ENCODE data around the gene EHMT2. TPM values are rescaled to one million over a fixed set of nuclear protein-coding genes. Genes with fewer than 3 reads are reported as not detected.

EHMT2 gene
- total RNA-seq (2022; extraction: Qiagen RNA extraction; ENCODE audit: low read depth), result 22.5 to 32.0 TPM (median 30.5 TPM) in 5 replicates

GRCh38 chr6:31897612-31898382 lies at the start of gene EHMT2:
Gene EHMT2, minus strand, starts transcription at chr6:31897698. Its CDS starts 21 bp downstream, at chr6:31897677.

GRCh38 chr6:31945507-31946369 lies 48.2 kb upstream of the EHMT2 start, which contains the start of gene CFB:
Gene CFB, plus strand, starts transcription at chr6:31946095. Its CDS starts 127 bp downstream, at chr6:31946222.

GRCh38 chr6:31927242-31927862 lies 29.9 kb upstream of the EHMT2 start, which contains the start of gene C2:
Gene C2, plus strand, starts transcription at chr6:31927717. Its CDS starts 36 bp downstream, at chr6:31927753.

GRCh38 chr6:31901953-31902643 lies 4.6 kb upstream of the EHMT2 start, which contains the start of gene ZBTB12:
Gene ZBTB12, minus strand, starts transcription at chr6:31902086. Its CDS starts 781 bp downstream, at chr6:31901305.

GRCh38 chr6:31878726-31879125 lies 18.8 kb downstream of the EHMT2 start, which contains the start of gene SLC44A4:
Gene SLC44A4, minus strand, starts transcription at chr6:31878997. Its CDS starts 17 bp downstream, at chr6:31878980.

GRCh38 chr6:31862344-31863235 lies 34.9 kb downstream of the EHMT2 start, which contains the start of gene NEU1:
Gene NEU1, minus strand, starts transcription at chr6:31862821. Its CDS starts 45 bp downstream, at chr6:31862776.

Other genes with a start within 250 kb of the EHMT2 start
- 107 to 155 TPM (median 142 TPM) in 5 replicates for gene BAG6, start 245.0 kb downstream of the EHMT2 start, total RNA-seq (2022; extraction: Qiagen RNA extraction; ENCODE audit: low read depth)
- gene APOM, start 241.8 kb downstream of the EHMT2 start, total RNA-seq (2022; extraction: Qiagen RNA extraction; ENCODE audit: low read depth), result 2.8 to 3.3 TPM (median 2.9 TPM) in 5 replicates
- gene C6orf47, start 236.9 kb downstream of the EHMT2 start, total RNA-seq (2022; extraction: Qiagen RNA extraction; ENCODE audit: low read depth), result 10.4 to 12.9 TPM (median 12.5 TPM) in 5 replicates
- gene GPANK1, start 232.7 kb downstream of the EHMT2 start, total RNA-seq (2022; extraction: Qiagen RNA extraction; ENCODE audit: low read depth), result 10.0 to 13.7 TPM (median 13.3 TPM) in 5 replicates
- gene CSNK2B, start 231.6 kb downstream of the EHMT2 start, total RNA-seq (2022; extraction: Qiagen RNA extraction; ENCODE audit: low read depth), result 168 to 197 TPM (median 178 TPM) in 5 replicates
- gene LY6G5B, start 227.7 kb downstream of the EHMT2 start, total RNA-seq (2022; extraction: Qiagen RNA extraction; ENCODE audit: low read depth), result 3.7 to 6.0 TPM (median 4.3 TPM) in 5 replicates
- 0.77 to 1.9 TPM (median 1.2 TPM) in 5 replicates for gene LY6G5C, start 216.6 kb downstream of the EHMT2 start, total RNA-seq (2022; extraction: Qiagen RNA extraction; ENCODE audit: low read depth)
- gene ABHD16A, start 194.4 kb downstream of the EHMT2 start, total RNA-seq (2022; extraction: Qiagen RNA extraction; ENCODE audit: low read depth), result 14.1 to 20.1 TPM (median 18.3 TPM) in 5 replicates
- gene LY6G6F, start 190.8 kb downstream of the EHMT2 start, total RNA-seq (2022; extraction: Qiagen RNA extraction; ENCODE audit: low read depth), result not detected in 5 replicates
- gene LY6G6D, start 182.3 kb downstream of the EHMT2 start, total RNA-seq (2022; extraction: Qiagen RNA extraction; ENCODE audit: low read depth), result not detected in 5 replicates
- gene LY6G6C, start 176.0 kb downstream of the EHMT2 start, total RNA-seq (2022; extraction: Qiagen RNA extraction; ENCODE audit: low read depth), result 0.20 TPM in 1 of 5 replicates, not detected in the others
- not detected in 5 replicates for gene MPIG6B, start 174.3 kb downstream of the EHMT2 start, total RNA-seq (2022; extraction: Qiagen RNA extraction; ENCODE audit: low read depth)
- gene DDAH2, start 168.4 kb downstream of the EHMT2 start, total RNA-seq (2022; extraction: Qiagen RNA extraction; ENCODE audit: low read depth), result 26.5 to 32.4 TPM (median 29.4 TPM) in 5 replicates
- gene CLIC1, start 161.2 kb downstream of the EHMT2 start, total RNA-seq (2022; extraction: Qiagen RNA extraction; ENCODE audit: low read depth), result 476 to 542 TPM (median 495 TPM) in 5 replicates
- gene MSH5, start 157.7 kb downstream of the EHMT2 start, total RNA-seq (2022; extraction: Qiagen RNA extraction; ENCODE audit: low read depth), result 10.2 to 14.3 TPM (median 13.0 TPM) in 5 replicates
- gene SAPCD1, start 135.0 kb downstream of the EHMT2 start, total RNA-seq (2022; extraction: Qiagen RNA extraction; ENCODE audit: low read depth), result 2.0 to 4.2 TPM (median 3.7 TPM) in 5 replicates
- gene VWA7, start 120.4 kb downstream of the EHMT2 start, total RNA-seq (2022; extraction: Qiagen RNA extraction; ENCODE audit: low read depth), result 1.2 to 2.0 TPM (median 1.7 TPM) in 5 replicates
- 50.9 to 59.8 TPM (median 55.8 TPM) in 5 replicates for gene VARS1, start 101.9 kb downstream of the EHMT2 start, total RNA-seq (2022; extraction: Qiagen RNA extraction; ENCODE audit: low read depth)
- 54.4 to 77.8 TPM (median 60.7 TPM) in 5 replicates for gene LSM2, start 90.7 kb downstream of the EHMT2 start, total RNA-seq (2022; extraction: Qiagen RNA extraction; ENCODE audit: low read depth)
- gene HSPA1L, start 82.4 kb downstream of the EHMT2 start, total RNA-seq (2022; extraction: Qiagen RNA extraction; ENCODE audit: low read depth), result 1.2 to 1.5 TPM (median 1.2 TPM) in 5 replicates
- gene HSPA1A, start 82.2 kb downstream of the EHMT2 start, total RNA-seq (2022; extraction: Qiagen RNA extraction; ENCODE audit: low read depth), result 157 to 340 TPM (median 232 TPM) in 5 replicates
- gene HSPA1B, start 70.0 kb downstream of the EHMT2 start, total RNA-seq (2022; extraction: Qiagen RNA extraction; ENCODE audit: low read depth), result 120 to 260 TPM (median 177 TPM) in 5 replicates
- 21.7 to 35.4 TPM (median 28.7 TPM) in 5 replicates for gene NEU1, start 34.9 kb downstream of the EHMT2 start, total RNA-seq (2022; extraction: Qiagen RNA extraction; ENCODE audit: low read depth)
- gene SLC44A4, start 18.7 kb downstream of the EHMT2 start, total RNA-seq (2022; extraction: Qiagen RNA extraction; ENCODE audit: low read depth), result 0.07 to 0.30 TPM in 2 of 5 replicates, not detected in the others
- gene ZBTB12, start 4.4 kb upstream of the EHMT2 start, total RNA-seq (2022; extraction: Qiagen RNA extraction; ENCODE audit: low read depth), result 3.1 to 4.9 TPM (median 4.2 TPM) in 5 replicates
- 0.15 to 0.45 TPM (median 0.35 TPM) in 5 replicates for gene C2, start 30.0 kb upstream of the EHMT2 start, total RNA-seq (2022; extraction: Qiagen RNA extraction; ENCODE audit: low read depth)
- gene CFB, start 48.4 kb upstream of the EHMT2 start, total RNA-seq (2022; extraction: Qiagen RNA extraction; ENCODE audit: low read depth), result 2.0 to 3.3 TPM (median 2.9 TPM) in 5 replicates
- gene NELFE, start 61.3 kb upstream of the EHMT2 start, total RNA-seq (2022; extraction: Qiagen RNA extraction; ENCODE audit: low read depth), result 75.3 to 97.3 TPM (median 88.3 TPM) in 5 replicates
- gene SKIC2, start 61.5 kb upstream of the EHMT2 start, total RNA-seq (2022; extraction: Qiagen RNA extraction; ENCODE audit: low read depth), result 19.8 to 25.9 TPM (median 24.7 TPM) in 5 replicates
- 11.0 to 14.3 TPM (median 11.9 TPM) in 5 replicates for gene DXO, start 74.4 kb upstream of the EHMT2 start, total RNA-seq (2022; extraction: Qiagen RNA extraction; ENCODE audit: low read depth)
- gene C4A, start 84.4 kb upstream of the EHMT2 start, total RNA-seq (2022; extraction: Qiagen RNA extraction; ENCODE audit: low read depth), result 0.50 to 1.7 TPM (median 0.99 TPM) in 5 replicates
- gene C4B, start 117.1 kb upstream of the EHMT2 start, total RNA-seq (2022; extraction: Qiagen RNA extraction; ENCODE audit: low read depth), result 0.34 to 1.5 TPM (median 0.57 TPM) in 5 replicates
- gene CYP21A2, start 140.7 kb upstream of the EHMT2 start, total RNA-seq (2022; extraction: Qiagen RNA extraction; ENCODE audit: low read depth), result not detected in 5 replicates
- gene TNXB, start 211.6 kb upstream of the EHMT2 start, total RNA-seq (2022; extraction: Qiagen RNA extraction; ENCODE audit: low read depth), result 0.54 to 0.95 TPM (median 0.63 TPM) in 5 replicates
- 24.9 to 35.5 TPM (median 34.2 TPM) in 5 replicates for gene ATF6B, start 230.5 kb upstream of the EHMT2 start, total RNA-seq (2022; extraction: Qiagen RNA extraction; ENCODE audit: low read depth)
- 7.4 to 7.9 TPM (median 7.7 TPM) in 5 replicates for gene FKBPL, start 232.6 kb upstream of the EHMT2 start, total RNA-seq (2022; extraction: Qiagen RNA extraction; ENCODE audit: low read depth)

Data from A549 treated with RU486 at 1 μM for 4 hours (cell line).